Measurements from ENCODE around the gene SPOCK1.

The SPOCK1 gene

DNA sequence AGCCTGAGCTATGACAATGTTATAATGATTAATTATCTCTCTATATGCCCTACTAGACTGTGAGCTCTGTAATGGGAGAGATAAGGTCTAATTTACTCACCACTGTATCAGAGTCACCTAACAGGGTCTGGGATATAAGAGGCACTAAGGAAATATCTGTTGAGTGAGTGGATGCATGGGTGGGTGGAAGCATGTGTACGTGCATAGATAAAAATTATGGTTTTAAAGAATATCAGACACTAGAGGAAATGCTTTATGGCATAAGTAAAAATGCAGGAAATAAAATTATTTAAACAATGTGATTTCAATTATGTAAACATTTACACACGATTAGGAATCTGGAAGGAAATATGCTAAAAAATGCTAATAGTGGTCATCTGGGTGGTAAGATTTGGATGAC, 137.8 kb downstream of the SPOCK1 start:
- no peak for DNase-seq (ENCODE audit: low read depth in 2 of 2)

DNA sequence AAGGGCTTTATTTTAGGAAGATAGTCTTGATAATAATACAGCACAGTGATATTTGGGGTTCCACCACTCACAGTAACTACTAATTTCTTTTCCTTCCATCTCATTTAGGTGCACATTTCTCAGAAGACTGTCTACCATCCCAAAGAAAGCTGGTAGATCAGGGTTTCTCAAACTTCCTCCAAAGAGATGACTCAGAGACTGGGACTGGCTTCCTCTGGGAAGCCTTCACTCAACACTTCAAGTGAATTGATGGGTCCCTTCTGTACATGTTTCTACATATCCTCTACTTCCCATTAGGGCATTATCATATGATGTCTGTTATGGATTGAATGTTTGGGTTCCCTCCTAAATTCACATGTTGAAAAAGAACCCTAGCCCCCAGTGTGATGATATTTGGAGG, 138.5 kb downstream of the SPOCK1 start:
- DNase-seq (ENCODE audit: low read depth in 2 of 2): no peak

GRCh38 chr5:137359941-137360340, 139.2 kb downstream of the SPOCK1 start:
- no peak for DNase-seq (ENCODE audit: low read depth in 2 of 2)

DNA sequence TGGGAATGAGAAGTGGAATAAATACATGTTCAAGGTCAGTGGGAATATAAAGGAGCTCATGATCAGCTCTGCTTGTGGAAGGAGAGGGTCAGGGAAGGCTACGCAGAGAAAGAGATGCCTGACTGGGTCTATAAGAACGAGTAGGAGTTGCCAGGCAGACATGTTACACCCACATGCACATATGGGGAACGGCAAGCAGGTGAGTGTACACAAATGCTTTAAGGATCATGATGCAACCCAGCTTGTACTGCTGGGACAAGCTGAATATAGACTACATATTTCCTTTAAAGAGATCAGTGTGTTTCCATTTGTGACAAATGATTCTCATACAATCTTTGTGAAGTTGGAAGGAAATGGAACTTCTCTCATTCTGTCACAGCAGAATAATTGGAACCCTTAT, 141.7 kb downstream of the SPOCK1 start:
- DNase-seq (ENCODE audit: low read depth in 2 of 2): no peak

GRCh38 chr5:137356127-137356526, 143.0 kb downstream of the SPOCK1 start:
- DNase-seq (ENCODE audit: low read depth in 2 of 2): no peak

GRCh38 chr5:137355708-137356107, 143.4 kb downstream of the SPOCK1 start:
- DNase-seq (ENCODE audit: low read depth in 2 of 2): no peak

- no peak for DNase-seq (ENCODE audit: low read depth in 2 of 2)
These were observed 147.0 kb downstream of the SPOCK1 start for GRCh38 chr5:137352095-137352494.

GRCh38 chr5:137350791-137351190, 148.3 kb downstream of the SPOCK1 start:
- DNase-seq (ENCODE audit: low read depth in 2 of 2): no peak

GRCh38 chr5:137348759-137349158, 150.4 kb downstream of the SPOCK1 start:
- no peak for DNase-seq (ENCODE audit: low read depth in 2 of 2)

DNA sequence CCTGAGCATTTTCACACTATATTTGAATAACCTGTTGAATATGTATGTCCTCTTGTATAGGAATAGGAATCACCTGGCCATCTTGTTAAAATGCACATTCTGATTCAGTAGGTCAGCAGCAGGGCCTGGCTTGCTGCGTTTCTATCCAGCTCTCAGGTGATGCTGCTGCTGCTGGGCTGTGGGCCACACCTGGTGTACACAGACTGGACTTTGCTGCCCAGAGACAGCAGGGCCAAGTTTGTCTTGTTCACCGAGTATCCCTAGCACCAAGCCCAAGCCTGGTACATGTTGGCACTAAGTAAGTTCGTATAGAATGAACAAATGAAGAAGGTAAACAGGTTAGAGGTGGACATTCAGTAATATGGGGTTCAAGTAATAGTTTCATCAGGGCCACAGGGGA, 151.3 kb downstream of the SPOCK1 start:
- no peak for DNase-seq (ENCODE audit: low read depth in 2 of 2)

DNA sequence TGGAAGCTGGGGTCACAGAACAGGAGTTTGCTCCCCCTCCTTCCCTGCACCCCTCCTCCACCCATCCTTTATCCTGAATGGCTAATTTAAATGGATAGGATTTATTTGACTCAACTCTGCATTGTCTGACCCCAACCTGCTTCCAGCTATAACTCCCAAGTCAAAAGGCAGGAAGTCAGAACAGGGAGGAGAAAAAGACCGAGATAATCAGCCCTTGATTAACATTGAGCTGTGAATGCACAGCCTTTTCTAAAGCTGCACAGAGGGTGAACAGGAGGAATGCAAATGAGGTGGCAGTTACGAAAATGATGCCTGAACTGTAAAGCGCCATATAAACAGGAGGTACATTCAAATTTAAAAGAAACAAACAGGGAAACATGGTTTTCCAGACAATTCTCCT, 152.8 kb downstream of the SPOCK1 start:
- no peak for DNase-seq (ENCODE audit: low read depth in 2 of 2)

DNA sequence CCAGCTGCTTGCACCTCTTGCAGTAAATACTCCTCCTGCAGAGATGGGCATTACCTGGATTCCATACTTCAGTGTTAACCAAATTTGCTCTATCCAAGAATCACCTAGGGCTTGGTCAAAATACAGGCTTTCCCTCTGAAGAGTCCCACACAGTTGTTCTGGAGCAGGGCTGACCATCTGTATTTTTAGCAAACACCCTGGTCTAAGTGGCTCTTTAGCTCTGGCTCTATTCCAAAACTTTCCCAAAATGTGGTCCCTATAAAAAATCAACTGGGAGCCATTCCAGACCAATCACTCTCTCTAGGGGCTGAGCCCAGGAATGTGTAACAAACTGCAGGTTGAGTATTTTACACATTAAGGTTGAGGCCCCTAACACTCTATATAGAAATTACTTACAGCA, 153.7 kb downstream of the SPOCK1 start:
- no peak for DNase-seq (ENCODE audit: low read depth in 2 of 2)

GRCh38 chr5:137344723-137345322, 154.3 kb downstream of the SPOCK1 start:
- DNase-seq (ENCODE audit: low read depth in 2 of 2): no peak

GRCh38 chr5:137344021-137344420, 155.1 kb downstream of the SPOCK1 start:
- no peak for DNase-seq (ENCODE audit: low read depth in 2 of 2)

- DNase-seq (ENCODE audit: low read depth in 2 of 2): no peak
These were observed 156.4 kb downstream of the SPOCK1 start for GRCh38 chr5:137342764-137343163.

GRCh38 chr5:137341831-137342230, 157.3 kb downstream of the SPOCK1 start:
- DNase-seq (ENCODE audit: low read depth in 2 of 2): no peak

- no peak for DNase-seq (ENCODE audit: low read depth in 2 of 2)
These were observed 158.2 kb downstream of the SPOCK1 start for GRCh38 chr5:137340881-137341280.

DNA sequence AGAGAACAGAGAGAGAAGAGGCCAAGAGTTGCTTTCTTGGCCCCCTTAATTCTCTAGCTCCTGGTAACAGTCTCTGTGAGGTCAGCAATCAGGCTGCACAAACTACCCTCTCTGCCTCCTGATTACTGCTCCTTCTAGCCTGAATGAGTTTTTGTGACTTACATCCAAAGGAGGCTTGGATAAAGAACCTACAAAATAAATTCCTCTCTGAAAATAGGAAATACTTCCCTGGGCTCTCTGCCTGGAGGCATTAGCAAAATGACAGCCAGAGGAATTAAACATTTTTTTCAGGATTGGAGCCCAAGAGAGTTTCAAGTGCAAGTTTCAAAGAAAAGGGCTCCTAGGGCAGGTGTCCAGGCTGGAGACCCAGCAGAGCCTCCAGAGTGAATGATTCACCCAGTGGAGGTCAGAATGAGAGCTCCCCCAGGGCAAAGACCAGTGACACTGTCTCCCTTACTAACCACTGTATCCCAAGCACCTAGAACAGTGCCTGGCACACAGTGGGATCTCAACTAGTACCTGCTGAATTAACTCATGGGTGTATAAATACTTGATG, 162.5 kb downstream of the SPOCK1 start:
- no peak for DNase-seq (ENCODE audit: low read depth in 2 of 2)

GRCh38 chr5:137336161-137336560, 163.0 kb downstream of the SPOCK1 start:
- no peak for DNase-seq (ENCODE audit: low read depth in 2 of 2)

DNA sequence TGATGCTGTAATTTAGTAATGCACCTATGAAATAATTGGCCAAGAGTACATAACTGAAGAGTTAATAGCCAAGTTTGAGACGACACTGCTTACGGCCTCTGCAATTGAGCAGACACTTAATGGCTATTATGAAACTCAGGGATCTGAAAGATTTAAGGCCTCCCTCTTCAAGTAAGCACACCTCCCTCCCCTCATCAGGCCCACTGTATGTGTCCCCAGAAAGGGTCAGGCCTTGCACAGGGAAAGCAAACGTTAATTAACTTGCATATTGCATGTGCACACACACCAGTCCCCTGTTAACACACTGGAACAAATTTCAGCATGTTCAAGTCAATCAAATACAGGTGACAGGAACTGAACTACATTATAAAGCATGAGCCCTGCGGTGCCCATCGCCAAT, 163.6 kb downstream of the SPOCK1 start:
- no peak for DNase-seq (ENCODE audit: low read depth in 2 of 2)

- DNase-seq (ENCODE audit: low read depth in 2 of 2): no peak
These were observed 165.2 kb downstream of the SPOCK1 start for GRCh38 chr5:137333928-137334327.

DNA sequence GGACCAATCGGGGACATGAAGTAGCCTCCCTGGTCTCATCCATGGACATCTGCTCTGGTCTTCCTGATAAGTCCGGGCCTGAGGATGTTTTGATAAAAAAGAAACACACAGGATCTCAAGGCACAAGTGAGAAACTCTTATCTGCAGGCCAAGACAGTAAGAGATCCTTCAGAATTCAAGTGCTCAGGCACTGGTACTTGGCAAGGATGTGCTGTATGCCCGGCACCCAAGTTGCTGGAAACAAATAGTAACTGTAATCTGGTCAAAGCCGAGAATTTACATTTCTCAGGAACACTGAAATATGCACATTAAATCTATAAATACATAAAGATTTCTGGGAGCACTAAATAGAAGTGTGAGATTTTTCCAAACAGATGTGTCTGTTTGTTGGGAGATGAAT, 165.7 kb downstream of the SPOCK1 start:
- no peak for DNase-seq (ENCODE audit: low read depth in 2 of 2)

GRCh38 chr5:137332296-137332695, 166.8 kb downstream of the SPOCK1 start:
- DNase-seq (ENCODE audit: low read depth in 2 of 2): no peak

Measured in stimulated activated CD4-positive, alpha-beta T cell treated with anti-CD3 and anti-CD28 coated beads, Interleukin-1b, Interleukin-23, amount 100 ng/mL, for 4 hours (primary cell).